DND-41 (cell line): ENCODE measurements around the gene C11orf21.
"Not testable (repeated sequence)": the region's sequence is repeated elsewhere in the genome, so short reads cannot be mapped to it uniquely, and the experiment has no call there.

Experiments used
- EZH2 ChIP-seq: IDR thresholded peaks from 3 replicates; pipeline ENCODE4 v1.6.1; 2012; ENCODE audit warnings: borderline replicate concordance, low read depth, mild to moderate bottlenecking, moderate library complexity, low read length, inconsistent platforms; ENCODE audit not compliant: severe bottlenecking
- TF ChIP-seq, protein P1 (sequence below): IDR thresholded peaks from 2 replicates; pipeline ENCODE4 v1.5.1; 2012; ENCODE audit warnings: borderline replicate concordance, low read length, moderate library complexity, mild to moderate bottlenecking; ENCODE audit not compliant: poor library complexity, severe bottlenecking; ENCODE audit errors: extremely low read depth

DNA sequence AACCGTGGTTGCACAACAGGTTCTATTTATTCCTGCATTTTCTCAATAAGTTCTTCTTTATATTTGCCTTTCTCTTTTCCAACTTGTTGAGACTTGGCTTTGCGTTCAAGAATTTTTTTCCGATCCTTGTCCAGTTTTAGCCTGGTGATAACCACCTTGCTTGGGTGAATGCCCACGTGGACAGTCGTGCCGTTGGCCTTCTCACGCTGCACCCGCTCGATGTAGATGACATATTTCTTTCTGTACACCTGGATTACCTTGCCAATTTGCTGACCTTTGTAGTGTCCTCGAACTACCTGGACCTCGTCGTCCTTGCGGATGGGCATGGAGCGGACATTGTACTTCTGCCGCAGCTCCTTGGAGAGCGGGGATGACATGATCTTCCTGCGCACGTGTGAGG, 33.6 kb upstream of the C11orf21 start:
- TF ChIP-seq, protein P1, sequence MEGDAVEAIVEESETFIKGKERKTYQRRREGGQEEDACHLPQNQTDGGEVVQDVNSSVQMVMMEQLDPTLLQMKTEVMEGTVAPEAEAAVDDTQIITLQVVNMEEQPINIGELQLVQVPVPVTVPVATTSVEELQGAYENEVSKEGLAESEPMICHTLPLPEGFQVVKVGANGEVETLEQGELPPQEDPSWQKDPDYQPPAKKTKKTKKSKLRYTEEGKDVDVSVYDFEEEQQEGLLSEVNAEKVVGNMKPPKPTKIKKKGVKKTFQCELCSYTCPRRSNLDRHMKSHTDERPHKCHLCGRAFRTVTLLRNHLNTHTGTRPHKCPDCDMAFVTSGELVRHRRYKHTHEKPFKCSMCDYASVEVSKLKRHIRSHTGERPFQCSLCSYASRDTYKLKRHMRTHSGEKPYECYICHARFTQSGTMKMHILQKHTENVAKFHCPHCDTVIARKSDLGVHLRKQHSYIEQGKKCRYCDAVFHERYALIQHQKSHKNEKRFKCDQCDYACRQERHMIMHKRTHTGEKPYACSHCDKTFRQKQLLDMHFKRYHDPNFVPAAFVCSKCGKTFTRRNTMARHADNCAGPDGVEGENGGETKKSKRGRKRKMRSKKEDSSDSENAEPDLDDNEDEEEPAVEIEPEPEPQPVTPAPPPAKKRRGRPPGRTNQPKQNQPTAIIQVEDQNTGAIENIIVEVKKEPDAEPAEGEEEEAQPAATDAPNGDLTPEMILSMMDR: not testable (repeated sequence)
- TF ChIP-seq EZH2: not testable (repeated sequence)
